PC-9 (cell line): Measurements from ENCODE around the gene ZNF362. TPM values are rescaled to one million over a fixed set of nuclear protein-coding genes. Genes with fewer than 3 reads are reported as not detected.

Experiments
- BruUV-seq: library from RNA; stranded (reverse); fragments of 400-500 nt; replicated peaks from 2 replicates; lab custom pipeline; 2021; lab: Mats Ljungman, UMichigan
- CTCF ChIA-PET: fragments of 300-600 bp; sonication (Branson Sonifier 250); formaldehyde crosslinking; loops from one replicate; lab custom pipeline; 2022; ENCODE audit warnings: antibody characterized with exemption; lab: Charles Lee
- POLR2A ChIA-PET: fragments of 300-600 bp; sonication (Branson Sonifier 250); formaldehyde crosslinking; loops from one replicate; lab custom pipeline; 2022; ENCODE audit warnings: antibody characterized with exemption; ENCODE audit not compliant: unreplicated experiment; lab: Charles Lee
- DNase-seq, 2 experiments: peaks; one replicate each; pipeline versions ENCODE4 v3.0.0 to v3.0.0-alpha.2; 2015 to 2022; ENCODE audit warnings: mixed read lengths in 1 of 2
- H2AFZ ChIP-seq: fragments of 200-600 bp; sonication (generic); 2 replicates; pipeline ENCODE4 v1.8.1; 2017; ENCODE audit warnings: antibody characterized with exemption
- H3F3A ChIP-seq: fragments of 200-600 bp; sonication (generic); 2 replicates; pipeline ENCODE4 v1.8.1; 2017; ENCODE audit warnings: antibody characterized with exemption, mild to moderate bottlenecking, low read depth; ENCODE audit not compliant: insufficient read depth
- H3K27ac ChIP-seq: fragments of 200-600 bp; sonication (generic); 2 replicates; pipeline ENCODE4 v1.6.1; 2016; ENCODE audit warnings: mixed run types
- H3K27me3 ChIP-seq: fragments of 200-600 bp; sonication (generic); 2 replicates; pipeline ENCODE4 v1.6.1; 2016; ENCODE audit warnings: low read depth, mixed run types; ENCODE audit not compliant: insufficient read depth
- H3K36me3 ChIP-seq: fragments of 200-600 bp; sonication (generic); 2 replicates; pipeline ENCODE4 v1.6.1; 2016; ENCODE audit warnings: low read depth, mixed run types
- H3K4me1 ChIP-seq: fragments of 200-600 bp; sonication (generic); replicated peaks from 2 replicates; pipeline ENCODE4 v1.6.1; 2016; ENCODE audit warnings: mixed run types; ENCODE audit not compliant: insufficient read depth
- H3K4me2 ChIP-seq: fragments of 200-600 bp; sonication (generic); 2 replicates; pipeline ENCODE4 v1.6.1; 2017; ENCODE audit warnings: mixed run types
- H3K4me3 ChIP-seq: fragments of 200-600 bp; sonication (generic); 2 replicates; pipeline ENCODE4 v1.6.1; 2016; ENCODE audit warnings: mixed run types
- H3K79me2 ChIP-seq: fragments of 200-600 bp; sonication (generic); 2 replicates; pipeline ENCODE4 v1.6.1; 2017; ENCODE audit warnings: low read depth, mixed run types
- H3K9me2 ChIP-seq: fragments of 200-600 bp; sonication (generic); 2 replicates; pipeline ENCODE4 v1.8.1; 2017; ENCODE audit warnings: mild to moderate bottlenecking; ENCODE audit not compliant: insufficient read depth
- H3K9me3 ChIP-seq: fragments of 200-600 bp; sonication (generic); 2 replicates; pipeline ENCODE4 v1.8.1; 2016; ENCODE audit warnings: low read depth; ENCODE audit not compliant: insufficient read depth
- H4K20me1 ChIP-seq: fragments of 200-600 bp; sonication (generic); 2 replicates; pipeline ENCODE4 v1.8.1; 2017; ENCODE audit not compliant: insufficient read depth
- CTCF ChIP-seq: fragments of 200-600 bp; sonication (generic); conservative IDR thresholded peaks from 2 replicates; pipeline ENCODE4 v1.6.1; 2017; ENCODE audit warnings: mixed run types, antibody characterized with exemption, mild to moderate bottlenecking, moderate library complexity
- EZH2 ChIP-seq: fragments of 200-600 bp; sonication (generic); IDR thresholded peaks from 2 replicates; pipeline ENCODE4 v1.8.0; 2017; ENCODE audit warnings: antibody characterized with exemption, low read depth
- intact Hi-C: fragments of 100-400 bp; cut with micrococcal nuclease; formaldehyde crosslinking; loops from one replicate; pipeline ENCODE4 v1.10.0; 2022; ENCODE audit not compliant: unreplicated experiment
- total RNA-seq: library from RNA; stranded (reverse); gene quantifications from 2 replicates; pipeline ENCODE4 v1.2.3, GENCODE V29; 2021

Gene ZNF362
- total RNA-seq, 1 experiment from 2014 or later: 33.1 TPM

GRCh38 chr1:33228935-33229487 is 27.3 kb upstream of the ZNF362 start:
- Histone ChIP-seq H4K20me1 (no peaks in the 10 kb centered on the region), H3K4me2 (no peak overlapping the region), H3K9me2 (no peaks in the 10 kb centered on the region), H3K9me3 (peaks cover 9% of the 10 kb centered on the region), H3K4me3 (no peak overlapping the region), H3K36me3 (no peaks in the 10 kb centered on the region; the same call in 1 of the 2 replicates), H3K27ac (no peak overlapping the region), H2AFZ (no peak overlapping the region), H3F3A (peaks cover 7% of the 10 kb centered on the region; the same call in 1 of the 2 replicates), H3K79me2 (no peaks in the 10 kb centered on the region), H3K4me1 (peaks cover 23% of the 10 kb centered on the region), H3K27me3 (no peaks in the 10 kb centered on the region)
- CTCF ChIA-PET: interaction anchor here (0.6 kb wide), 2 partner anchors 27 to 38 kb away, joined by 3 read pairs; no protein-coding TSS in a partner anchor
- no TSS peak for BruUV-seq
- TF ChIP-seq CTCF: no peak
- no peak for TF ChIP-seq EZH2
- POLR2A ChIA-PET: interaction anchor here (0.6 kb wide), 1 partner anchor 938 kb away, joined by 19 read pairs; no protein-coding TSS in a partner anchor
- intact Hi-C loops: no loop called here
- peak in 1 of 2 experiments; percentile 59 for DNase-seq

- Histone ChIP-seq H3K27me3 (no peaks in the 10 kb centered on the region), H3K9me3 (no peaks in the 10 kb centered on the region), H3K4me1 (peaks cover 45% of the 10 kb centered on the region), H3K9me2 (no peaks in the 10 kb centered on the region), H3K27ac (no peak overlapping the region), H3K4me2 (no peak overlapping the region), H2AFZ (no peak overlapping the region), H3K79me2 (no peaks in the 10 kb centered on the region), H4K20me1 (no peaks in the 10 kb centered on the region), H3K36me3 (no peaks in the 10 kb centered on the region), H3F3A (peaks cover 14% of the 10 kb centered on the region), H3K4me3 (no peak overlapping the region)
- no peak for DNase-seq
- TF ChIP-seq CTCF (no peak), EZH2 (no peak)
- BruUV-seq: no TSS peak
- intact Hi-C loops: no loop called here
- ChIA-PET CTCF (interaction anchor here (0.7 kb wide), 1 partner anchor 49 kb away, joined by 3 read pairs; the partner anchor contains the start of gene TRIM62), POLR2A (interaction anchor here (0.6 kb wide), 2 partner anchors 39 to 44 kb away, joined by 3 to 4 read pairs; no protein-coding TSS in a partner anchor)
These were observed 25.1 kb upstream of the ZNF362 start for GRCh38 chr1:33231166-33231565.

GRCh38 chr1:33232716-33233115 is 23.6 kb upstream of the ZNF362 start:
- H3K27me3 ChIP-seq: no peaks in the 10 kb centered on the region
- no peaks in the 10 kb centered on the region for H4K20me1 ChIP-seq
- POLR2A ChIA-PET: no interaction called here
- CTCF ChIA-PET: no interaction called here
- no peak overlapping the region for H2AFZ ChIP-seq
- no peaks in the 10 kb centered on the region for H3K36me3 ChIP-seq
- peaks cover 14% of the 10 kb centered on the region for H3F3A ChIP-seq
- no peaks in the 10 kb centered on the region for H3K9me2 ChIP-seq
- no TSS peak for BruUV-seq
- H3K27ac ChIP-seq: no peak overlapping the region
- no peaks in the 10 kb centered on the region for H3K79me2 ChIP-seq
- intact Hi-C loops: no loop called here
- no peak for TF ChIP-seq CTCF
- TF ChIP-seq EZH2: no peak
- no peak for DNase-seq
- H3K4me1 ChIP-seq: peaks cover 46% of the 10 kb centered on the region
- H3K9me3 ChIP-seq: no peaks in the 10 kb centered on the region
- H3K4me3 ChIP-seq: no peak overlapping the region
- no peak overlapping the region for H3K4me2 ChIP-seq
